Measurements from ENCODE around the gene AK8.

The AK8 gene

GRCh38 chr9:132795511-132796303 is 82.4 kb downstream of the AK8 start:
- no peak for ATAC-seq
- no peak for TF ChIP-seq PPARA (CRISPR knock-in tag; IDR thresholded peaks at IDR 0.05; ENCODE audit: borderline replicate concordance)
- TF ChIP-seq POU6F1 (CRISPR knock-in tag; IDR thresholded peaks at IDR 0.05; ENCODE audit: borderline replicate concordance, low read depth) = no peak
- TF ChIP-seq ZNF565 (CRISPR knock-in tag; conservative IDR thresholded peaks at IDR 0.05; ENCODE audit: low read depth) = no peak
- TF ChIP-seq ZFP30 (CRISPR knock-in tag; IDR thresholded peaks at IDR 0.05) = no peak
- no peak for TF ChIP-seq GLIS3 (CRISPR knock-in tag; IDR thresholded peaks at IDR 0.05)
- no peak for TF ChIP-seq ARNTL (CRISPR knock-in tag; IDR thresholded peaks at IDR 0.05; ENCODE audit: borderline replicate concordance, low read depth)
- no peak for TF ChIP-seq CREB5 (CRISPR knock-in tag; IDR thresholded peaks at IDR 0.05; ENCODE audit: low read depth)
- TF ChIP-seq CSRNP3 (CRISPR knock-in tag; IDR thresholded peaks at IDR 0.05) = no peak
- no peak for TF ChIP-seq ESRRG (CRISPR knock-in tag; IDR thresholded peaks at IDR 0.05)
- TF ChIP-seq OSR1 (CRISPR knock-in tag; IDR thresholded peaks at IDR 0.05) = no peak
- TF ChIP-seq TOX (CRISPR knock-in tag; IDR thresholded peaks at IDR 0.05; ENCODE audit: borderline replicate concordance) = no peak
- no peak for TF ChIP-seq CSDC2 (CRISPR knock-in tag; IDR thresholded peaks at IDR 0.05)
- no peak for TF ChIP-seq ZC3H10 (CRISPR knock-in tag; IDR thresholded peaks at IDR 0.05)
- no peak for TF ChIP-seq PATZ1 (CRISPR knock-in tag; IDR thresholded peaks at IDR 0.05; ENCODE audit: borderline replicate concordance)
- no peak for TF ChIP-seq ZFP3 (CRISPR knock-in tag; IDR thresholded peaks at IDR 0.05)
- TF ChIP-seq TCF4 (CRISPR knock-in tag; IDR thresholded peaks at IDR 0.05; ENCODE audit: borderline replicate concordance) = no peak

- ATAC-seq = no peak
- TF ChIP-seq ZNF565 (CRISPR knock-in tag; conservative IDR thresholded peaks at IDR 0.05; ENCODE audit: low read depth) (no peak), ISL1 (CRISPR knock-in tag; IDR thresholded peaks at IDR 0.05) (no peak), PPARA (CRISPR knock-in tag; IDR thresholded peaks at IDR 0.05; ENCODE audit: borderline replicate concordance) (no peak), BACH2 (CRISPR knock-in tag; IDR thresholded peaks at IDR 0.05; ENCODE audit: borderline replicate concordance) (no peak)
These were observed 83.2 kb downstream of the AK8 start for GRCh38 chr9:132794730-132795380.

- TF ChIP-seq ZNF8 (CRISPR knock-in tag; IDR thresholded peaks at IDR 0.05) (no peak), CSDC2 (CRISPR knock-in tag; IDR thresholded peaks at IDR 0.05) (no peak), ISL1 (CRISPR knock-in tag; IDR thresholded peaks at IDR 0.05) (no peak), ZNF565 (CRISPR knock-in tag; conservative IDR thresholded peaks at IDR 0.05; ENCODE audit: low read depth) (no peak), ESRRG (CRISPR knock-in tag; IDR thresholded peaks at IDR 0.05) (no peak), OSR1 (CRISPR knock-in tag; IDR thresholded peaks at IDR 0.05) (no peak), ZFP30 (CRISPR knock-in tag; IDR thresholded peaks at IDR 0.05) (no peak), SNAI2 (CRISPR knock-in tag; IDR thresholded peaks at IDR 0.05) (no peak)
- no peak for ATAC-seq
These were observed 84.2 kb downstream of the AK8 start for GRCh38 chr9:132793606-132794580.

Data from SK-N-SH treated with all-trans-retinoic acid at 6 μM for 48 hours (cell line).